ENCODE results near the gene MECR. TPM values are rescaled to one million over a fixed set of nuclear protein-coding genes. Genes with fewer than 3 reads are reported as not detected.

The MECR gene
- 10 to 100 TPM in 1 of 3 donors, 1 to 10 TPM in 2; 8.0 to 11.2 (median 8.8) TPM for total RNA-seq
- total RNA-seq (2013), result 12.8 TPM

- peak within 1 kb of the TSS; percentile 57 for H3K27ac ChIP-seq (ENCODE audit: low read length)
- no peaks in the 10 kb centered on the region for H3K9me3 Mint-ChIP-seq
- H3K4me1 ChIP-seq (ENCODE audit: control insufficient read depth, insufficient read depth, low read length), result peaks cover 12% of the 10 kb centered on the region
- peak within 1 kb of the TSS; percentile 86 to 89 for H3K27ac Mint-ChIP-seq
- ATAC-seq (peak; percentile 98 to 99 (median 98)), DNase-seq (peak; percentile 94 to 95)
- no peak for TF ChIP-seq CTCF (IDR thresholded peaks at IDR 0.05)
- H3K4me3 Mint-ChIP-seq, result peak within 1 kb of the TSS; percentile 91
- peak within 1 kb of the TSS; percentile 95 for H3K4me3 ChIP-seq (ENCODE audit: low read length)
- H3K4me1 Mint-ChIP-seq, result peaks cover 20 to 23% of the 10 kb centered on the region in 2 donors
- 3% methylated on average over 51 of the region's 52 CpGs for WGBS (ENCODE audit: insufficient coverage)
- no peaks in the 10 kb centered on the region for H3K36me3 ChIP-seq (ENCODE audit: control insufficient read depth, insufficient read depth, low read length)
- H3K27me3 Mint-ChIP-seq (ENCODE audit: low read depth in 2 of 2), result peaks cover 11 to 16% of the 10 kb centered on the region in 2 donors
- H3K9me3 ChIP-seq (ENCODE audit: control insufficient read depth, insufficient read depth, low read length), result no peaks in the 10 kb centered on the region
- peaks cover 9% of the 10 kb centered on the region for H3K27me3 ChIP-seq (ENCODE audit: control insufficient read depth, insufficient read depth, low read length)
- no peaks in the 10 kb centered on the region for H3K36me3 Mint-ChIP-seq
- intact Hi-C loops (cut with micrococcal nuclease), result no loop called here
Measured at GRCh38 chr1:29230553-29231378, at the start of gene MECR. TSS of gene MECR (minus strand) at chr1:29230934. CDS start at chr1:29230906, 28 bp downstream.

GRCh38 chr1:29279951-29280391 is 49.2 kb upstream of the MECR start:
- H3K27ac ChIP-seq (ENCODE audit: low read length), result no peak overlapping the region
- no peak for ATAC-seq

GRCh38 chr1:29279406-29279805 is 48.7 kb upstream of the MECR start:
- H3K9me3 Mint-ChIP-seq, result no peaks in the 10 kb centered on the region
- DNase-seq, result no peak
- H3K27ac Mint-ChIP-seq, result no peak overlapping the region
- peaks cover 6 to 10% of the 10 kb centered on the region in 2 donors for H3K4me1 Mint-ChIP-seq
- H3K4me3 Mint-ChIP-seq, result no peak overlapping the region
- H3K27me3 ChIP-seq (ENCODE audit: control insufficient read depth, insufficient read depth, low read length), result no peaks in the 10 kb centered on the region
- ATAC-seq, result no peak
- H3K4me3 ChIP-seq (ENCODE audit: low read length), result no peak overlapping the region
- no peaks in the 10 kb centered on the region for H3K9me3 ChIP-seq (ENCODE audit: control insufficient read depth, insufficient read depth, low read length)
- intact Hi-C loops (cut with micrococcal nuclease), result no loop called here
- peaks cover 6 to 7% of the 10 kb centered on the region in 2 donors for H3K27me3 Mint-ChIP-seq (ENCODE audit: low read depth in 2 of 2)
- H3K36me3 ChIP-seq (ENCODE audit: control insufficient read depth, insufficient read depth, low read length), result no peaks in the 10 kb centered on the region
- 95% methylated on average over 13 of the region's 13 CpGs for WGBS (ENCODE audit: insufficient coverage)
- no peaks in the 10 kb centered on the region for H3K36me3 Mint-ChIP-seq
- H3K4me1 ChIP-seq (ENCODE audit: control insufficient read depth, insufficient read depth, low read length), result peaks cover 6% of the 10 kb centered on the region
- no peak for TF ChIP-seq CTCF (IDR thresholded peaks at IDR 0.05)
- no peak overlapping the region for H3K27ac ChIP-seq (ENCODE audit: low read length)

More at GRCh38 chr1:29279951-29280391, 49.2 kb upstream of the MECR start:
- Mint-ChIP-seq H3K27me3 (ENCODE audit: low read depth in 2 of 2) (peaks cover 6 to 7% of the 10 kb centered on the region in 2 donors), H3K36me3 (no peaks in the 10 kb centered on the region), H3K4me3 (no peak overlapping the region), H3K4me1 (peaks cover 6 to 10% of the 10 kb centered on the region in 2 donors), H3K27ac (no peak overlapping the region), H3K9me3 (no peaks in the 10 kb centered on the region)
- Histone ChIP-seq H3K4me1 (ENCODE audit: control insufficient read depth, insufficient read depth, low read length) (peaks cover 6% of the 10 kb centered on the region), H3K36me3 (ENCODE audit: control insufficient read depth, insufficient read depth, low read length) (no peaks in the 10 kb centered on the region), H3K9me3 (ENCODE audit: control insufficient read depth, insufficient read depth, low read length) (no peaks in the 10 kb centered on the region), H3K4me3 (ENCODE audit: low read length) (no peak overlapping the region), H3K27me3 (ENCODE audit: control insufficient read depth, insufficient read depth, low read length) (no peaks in the 10 kb centered on the region)
- no peak for DNase-seq
- WGBS (ENCODE audit: insufficient coverage), result 96% methylated on average over 10 of the region's 11 CpGs
- no peak for TF ChIP-seq CTCF (IDR thresholded peaks at IDR 0.05)
- intact Hi-C loops (cut with micrococcal nuclease), result no loop called here

Data from natural killer cell (primary cell).